HG03159 (cell line): ENCODE results near the gene FAM13C.

ENCODE experiments used
- ATAC-seq: cut with Tn5 transposase; IDR thresholded peaks from one replicate; pipeline ENCODE4 v1.9.1; 2021; ENCODE audit warnings: mild to moderate bottlenecking, moderate library complexity; ENCODE audit not compliant: unreplicated experiment

The FAM13C gene

GRCh38 chr10:59320355-59320754 is 42.0 kb downstream of the FAM13C start:
- no peak for ATAC-seq

- ATAC-seq: no peak
Observed at GRCh38 chr10:59319854-59320253, 42.5 kb downstream of the FAM13C start.

- ATAC-seq: no peak
Observed at GRCh38 chr10:59317066-59317465, 45.3 kb downstream of the FAM13C start.

GRCh38 chr10:59315465-59315864 is 46.9 kb downstream of the FAM13C start:
- no peak for ATAC-seq

- no peak for ATAC-seq
Observed at GRCh38 chr10:59314268-59314667, 48.1 kb downstream of the FAM13C start.

- no peak for ATAC-seq
Observed at GRCh38 chr10:59312247-59312646, 50.1 kb downstream of the FAM13C start.

GRCh38 chr10:59311025-59311424 is 51.3 kb downstream of the FAM13C start:
- no peak for ATAC-seq

GRCh38 chr10:59310324-59310914 is 51.9 kb downstream of the FAM13C start:
- no peak for ATAC-seq

- ATAC-seq: no peak
Observed at GRCh38 chr10:59304521-59305097, 57.7 kb downstream of the FAM13C start.

GRCh38 chr10:59303018-59303417 is 59.3 kb downstream of the FAM13C start:
- no peak for ATAC-seq

GRCh38 chr10:59302381-59302780 is 60.0 kb downstream of the FAM13C start:
- ATAC-seq: no peak

GRCh38 chr10:59301067-59301754 is 61.1 kb downstream of the FAM13C start:
- no peak for ATAC-seq

GRCh38 chr10:59300386-59300785 is 62.0 kb downstream of the FAM13C start:
- ATAC-seq: no peak

- ATAC-seq: no peak
Observed at GRCh38 chr10:59299933-59300332, 62.4 kb downstream of the FAM13C start.

- ATAC-seq: no peak
Observed at GRCh38 chr10:59290448-59290847, 71.9 kb downstream of the FAM13C start.

GRCh38 chr10:59289853-59290252 is 72.5 kb downstream of the FAM13C start:
- no peak for ATAC-seq

- ATAC-seq: no peak
Observed at GRCh38 chr10:59287587-59288255, 74.6 kb downstream of the FAM13C start.

GRCh38 chr10:59285848-59286247 is 76.5 kb downstream of the FAM13C start:
- ATAC-seq: no peak

GRCh38 chr10:59285073-59285472 is 77.3 kb downstream of the FAM13C start:
- ATAC-seq: no peak

- ATAC-seq: no peak
Observed at GRCh38 chr10:59284118-59284975, 78.0 kb downstream of the FAM13C start.
